NCI-H2107 (cell line): ENCODE results near the gene IKZF2.

ENCODE experiments used
- DNase-seq: peaks from one replicate; lab custom pipeline; 2025; lab: John Stamatoyannopoulos, UW

IKZF2 gene

GRCh38 chr2:212998626-212999359 is 152.6 kb downstream of the IKZF2 start:
- no peak for DNase-seq

- DNase-seq, result no peak
Measured at GRCh38 chr2:212997526-212998020, 153.8 kb downstream of the IKZF2 start.

DNA sequence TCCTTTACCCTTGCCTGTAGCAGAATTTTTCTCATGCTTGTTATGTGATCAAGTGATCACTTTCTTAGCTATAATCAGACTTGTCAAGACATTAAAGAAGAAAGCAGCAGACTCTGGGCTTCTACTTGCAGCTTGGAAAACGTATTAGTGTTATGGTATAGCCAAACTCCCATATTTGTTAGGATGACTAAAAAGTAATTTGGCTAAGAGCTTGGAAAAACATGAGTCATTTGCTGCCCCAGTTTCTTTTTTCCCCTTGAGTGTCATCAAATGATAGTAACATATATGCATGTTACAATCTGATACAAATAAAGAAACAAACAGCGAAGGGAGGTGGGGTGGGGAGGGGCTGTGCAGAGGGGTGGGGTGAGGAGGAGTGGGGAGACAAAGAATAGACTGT is 155.5 kb downstream of the IKZF2 start:
- no peak for DNase-seq

GRCh38 chr2:212994976-212995375 is 156.4 kb downstream of the IKZF2 start:
- no peak for DNase-seq

- no peak for DNase-seq
Measured at GRCh38 chr2:212991120-212991519, 160.3 kb downstream of the IKZF2 start.

- no peak for DNase-seq
Measured at GRCh38 chr2:212990697-212991096, 160.7 kb downstream of the IKZF2 start.

- DNase-seq, result no peak
Measured at GRCh38 chr2:212987492-212987891, 163.9 kb downstream of the IKZF2 start.

DNA sequence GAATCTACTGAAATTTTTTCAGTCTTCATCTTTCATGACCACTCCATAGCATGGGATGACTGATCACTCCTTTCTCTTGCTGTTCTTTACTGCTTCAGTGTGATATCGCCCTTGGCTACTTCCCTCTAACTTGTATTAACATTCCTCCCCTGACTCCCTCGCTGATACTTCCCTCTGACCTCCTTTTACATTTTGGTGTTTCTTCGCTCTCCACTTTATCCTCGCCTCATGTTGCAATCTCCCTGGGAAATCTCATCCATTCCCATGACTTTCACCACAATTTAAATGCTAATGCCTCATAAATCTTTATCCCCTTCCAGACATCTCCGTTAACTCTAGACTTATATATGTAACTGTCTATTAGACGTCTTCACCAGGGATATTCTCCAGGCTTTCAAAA is 167.3 kb downstream of the IKZF2 start:
- DNase-seq, result no peak

- DNase-seq, result no peak
Measured at GRCh38 chr2:212979799-212980198, 171.6 kb downstream of the IKZF2 start.

- DNase-seq, result no peak
Measured at GRCh38 chr2:212979046-212979612, 172.3 kb downstream of the IKZF2 start.

DNA sequence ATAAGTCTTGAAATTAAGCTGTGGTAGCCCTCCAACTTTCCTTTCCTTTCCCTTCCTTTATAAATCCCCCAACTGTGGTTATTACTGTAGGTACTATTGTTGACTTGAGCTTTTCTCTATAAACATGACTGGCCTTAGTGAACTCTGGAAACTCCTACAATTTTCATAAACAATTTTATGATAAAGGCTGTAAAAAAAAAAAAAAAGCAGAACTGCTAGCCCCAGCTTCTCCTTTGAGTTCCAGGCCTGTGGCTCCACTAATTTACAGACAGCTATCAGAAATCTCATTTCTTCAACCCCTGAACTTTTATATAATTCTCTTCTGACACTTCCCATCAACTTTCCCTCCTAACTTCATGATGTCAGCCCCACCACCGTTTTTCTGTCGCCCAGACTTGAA is 174.3 kb downstream of the IKZF2 start:
- DNase-seq, result no peak

DNA sequence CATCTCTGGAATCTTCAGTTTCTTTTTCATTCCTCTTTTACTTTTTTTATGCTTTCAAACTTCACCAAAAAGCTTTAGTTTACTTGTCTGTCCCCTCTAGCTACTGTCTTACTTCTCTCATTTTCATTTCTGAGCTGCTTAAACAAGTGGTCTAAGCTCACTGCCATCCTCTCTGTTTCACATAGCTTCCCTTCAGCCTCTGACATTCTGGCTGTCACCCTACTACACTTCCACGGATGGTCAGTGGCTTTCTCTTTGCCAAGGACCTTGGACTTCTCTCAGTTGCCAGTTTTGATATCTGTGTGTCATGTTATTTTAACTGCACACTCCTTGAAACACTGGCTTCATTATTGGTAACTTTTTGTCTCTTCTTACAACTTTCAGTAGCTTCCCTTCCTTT is 176.1 kb downstream of the IKZF2 start:
- no peak for DNase-seq

DNA sequence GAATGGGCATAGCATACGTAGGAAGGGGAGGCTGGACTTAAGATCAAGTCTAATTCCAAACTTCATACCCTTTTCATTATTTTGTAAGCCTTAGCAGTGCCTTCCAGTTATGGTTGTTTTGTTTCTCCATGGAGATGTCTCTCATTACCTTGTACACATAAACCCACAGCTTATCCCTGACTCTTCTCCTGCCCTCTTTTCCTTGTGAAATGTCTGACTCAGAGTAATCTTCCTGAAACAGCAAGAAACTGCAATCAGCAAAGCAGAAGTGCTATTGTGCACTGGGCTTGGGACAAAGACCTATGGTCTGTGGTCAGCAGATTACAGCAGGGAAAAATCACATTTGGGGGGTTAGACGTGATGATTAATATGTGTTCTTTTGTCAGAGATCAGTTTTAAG is 176.7 kb downstream of the IKZF2 start:
- no peak for DNase-seq

- no peak for DNase-seq
Measured at GRCh38 chr2:212973347-212973746, 178.1 kb downstream of the IKZF2 start.

DNA sequence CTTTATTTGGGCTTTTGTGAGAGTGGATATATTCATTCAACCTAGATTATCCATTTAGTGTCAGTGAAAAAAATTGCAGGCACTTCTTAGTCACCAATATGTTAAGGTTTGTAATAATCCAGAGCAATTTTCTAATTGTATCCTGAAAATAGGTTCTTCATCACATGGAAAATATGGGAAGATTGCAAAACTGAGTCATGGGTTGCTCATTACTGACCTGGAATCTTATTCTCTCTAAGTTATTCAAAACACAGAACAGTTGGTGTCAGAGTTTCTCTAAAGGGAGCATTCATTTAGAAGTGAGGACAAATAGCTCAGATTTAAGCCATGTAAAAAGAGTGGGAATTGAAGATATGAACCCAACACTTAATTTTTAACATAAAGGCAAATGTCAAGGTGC is 181.3 kb downstream of the IKZF2 start:
- no peak for DNase-seq

DNA sequence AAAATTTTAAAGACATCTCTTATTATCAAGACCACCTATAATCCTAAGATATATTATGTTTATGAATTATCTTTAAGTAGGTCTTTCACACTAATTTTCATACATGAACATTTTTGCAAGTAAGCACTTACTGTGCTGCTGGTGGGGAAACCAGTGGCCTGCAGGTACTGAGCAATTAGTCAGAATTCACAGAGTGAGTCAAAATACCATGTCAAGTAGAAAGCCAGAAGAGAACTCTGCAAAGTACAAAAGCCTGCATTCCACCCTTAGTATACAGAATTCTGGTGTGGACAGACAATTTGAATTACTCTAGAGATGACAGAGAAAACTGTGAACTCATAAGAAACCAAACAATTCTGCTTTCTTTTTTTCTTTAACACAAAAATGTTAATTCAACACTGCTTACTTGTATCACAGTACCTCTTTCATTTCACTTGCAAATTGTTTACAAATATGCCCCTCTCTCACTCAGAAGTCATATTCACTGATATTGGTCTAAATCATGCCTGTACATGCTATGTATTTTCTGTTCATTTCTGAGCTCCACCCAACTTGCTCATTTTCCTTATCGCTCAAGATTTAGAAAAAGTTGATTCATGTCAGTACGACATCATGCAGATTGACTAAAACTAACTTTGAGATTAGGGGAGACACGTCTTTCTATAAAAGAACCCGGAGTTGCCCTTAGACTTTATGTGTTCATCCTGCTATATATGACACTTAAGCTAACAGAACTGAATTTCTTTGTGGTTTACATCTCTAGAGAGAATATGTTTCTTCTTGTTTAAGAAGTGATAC is 182.9 kb downstream of the IKZF2 start:
- no peak for DNase-seq

GRCh38 chr2:212966884-212967283 is 184.5 kb downstream of the IKZF2 start:
- DNase-seq, result no peak

GRCh38 chr2:212962691-212963090 is 188.7 kb downstream of the IKZF2 start:
- no peak for DNase-seq

DNA sequence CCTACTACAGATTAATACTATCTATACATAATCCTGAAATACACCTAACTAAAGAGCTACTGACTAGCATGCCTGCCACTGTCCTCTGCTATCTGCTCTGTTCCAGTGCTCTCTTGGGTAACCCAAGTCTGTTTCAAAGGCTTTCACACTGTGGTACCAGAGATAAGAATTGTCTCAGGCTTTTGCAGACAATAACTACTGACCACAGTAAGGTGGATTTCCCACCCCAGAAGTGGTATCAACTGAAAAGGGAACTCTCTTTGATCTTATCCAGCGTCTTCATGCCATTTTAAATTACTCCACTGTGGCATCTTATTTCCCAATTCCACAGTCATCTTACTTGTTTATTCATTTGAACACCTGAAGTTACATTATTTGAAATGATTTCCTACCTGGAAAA is 190.2 kb downstream of the IKZF2 start:
- no peak for DNase-seq

DNA sequence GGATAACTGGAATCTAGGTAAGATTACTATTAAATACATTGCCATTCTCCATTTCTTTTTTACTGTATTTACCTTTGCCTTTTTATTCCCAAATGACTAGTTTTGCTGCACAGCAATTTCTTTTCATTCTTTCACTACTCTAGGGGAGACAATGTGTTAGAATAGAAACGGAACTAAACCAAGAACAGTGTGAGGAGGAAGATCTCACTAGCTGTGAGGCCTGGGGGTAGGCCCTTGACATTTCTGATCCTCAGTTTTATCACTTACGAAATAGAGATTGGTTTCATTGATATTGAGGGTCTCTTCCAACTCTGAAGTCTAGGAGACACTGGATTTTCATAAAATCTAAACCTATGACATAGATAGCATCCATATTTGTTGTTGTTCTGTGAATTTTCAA is 191.1 kb downstream of the IKZF2 start:
- DNase-seq, result no peak

DNA sequence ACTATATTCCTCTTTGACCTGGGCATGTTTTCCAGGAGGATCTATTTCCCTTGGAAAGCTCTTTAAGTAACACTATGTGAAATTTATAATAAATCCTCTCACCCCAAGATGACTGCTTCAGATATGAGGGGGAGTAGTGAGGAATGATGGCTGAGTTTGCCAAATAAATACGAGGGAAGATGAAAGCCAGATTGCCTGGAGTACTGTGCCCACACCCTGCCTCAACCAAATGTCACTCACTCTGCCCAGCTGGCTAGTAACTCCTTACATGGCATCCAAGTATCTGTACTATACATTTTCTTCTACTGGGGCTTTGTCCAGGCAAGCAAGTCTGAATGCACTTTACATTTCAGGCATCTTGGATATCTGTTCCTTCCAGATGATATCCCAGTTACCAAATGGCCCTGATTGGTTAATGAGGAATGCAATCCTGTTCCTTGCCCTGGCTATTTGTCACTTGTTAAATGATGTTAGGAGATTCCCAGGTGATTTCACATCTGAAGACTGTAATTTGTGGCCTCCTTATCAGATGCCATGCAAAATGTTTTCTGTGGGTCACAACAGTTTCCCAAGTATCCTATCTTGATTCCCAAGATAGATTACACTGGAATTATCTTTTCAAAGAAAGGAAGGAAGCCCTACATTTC is 191.8 kb downstream of the IKZF2 start:
- no peak for DNase-seq

GRCh38 chr2:212958757-212959295 is 192.6 kb downstream of the IKZF2 start:
- DNase-seq, result no peak
